Neuronal stem cell (in vitro differentiated cells): ENCODE measurements around the gene SIAE.

Experiments
- DNase-seq: peaks from one replicate; pipeline ENCODE4 v3.0.0-alpha.2; 2013; ENCODE audit warnings: low spot score
- H2AFZ ChIP-seq: one replicate; pipeline ENCODE4 v1.6.1; 2013; ENCODE audit warnings: mild to moderate bottlenecking, low read length, inconsistent platforms
- H2AK5ac ChIP-seq: 2 replicates; pipeline ENCODE4 v1.6.1; 2013; ENCODE audit warnings: low read depth, mild to moderate bottlenecking, inconsistent platforms, low read length, moderate library complexity, mixed read lengths
- H2BK120ac ChIP-seq: 2 replicates; pipeline ENCODE4 v1.6.1; 2013; ENCODE audit warnings: low read depth, mild to moderate bottlenecking, inconsistent platforms, low read length, moderate library complexity, mixed read lengths
- H2BK12ac ChIP-seq: one replicate; pipeline ENCODE4 v1.6.1; 2013; ENCODE audit warnings: low read length, inconsistent platforms
- H2BK15ac ChIP-seq: 2 replicates; pipeline ENCODE4 v1.6.1; 2013; ENCODE audit warnings: mild to moderate bottlenecking, low read length, inconsistent platforms, mixed read lengths
- H2BK5ac ChIP-seq: one replicate; pipeline ENCODE4 v1.6.1; 2013; ENCODE audit warnings: inconsistent platforms, mild to moderate bottlenecking, low read length, moderate library complexity
- H3K14ac ChIP-seq: one replicate; pipeline ENCODE4 v1.6.1; 2013; ENCODE audit warnings: low read length, inconsistent platforms
- H3K18ac ChIP-seq: 2 replicates; pipeline ENCODE4 v1.6.1; 2013; ENCODE audit warnings: low read length, inconsistent platforms
- H3K23ac ChIP-seq: 2 replicates; pipeline ENCODE4 v1.6.1; 2013; ENCODE audit warnings: low read depth, mild to moderate bottlenecking, mixed read lengths, low read length, inconsistent platforms; ENCODE audit not compliant: poor library complexity
- H3K27ac ChIP-seq: replicated peaks from 3 replicates; pipeline ENCODE4 v1.5.1; 2013; ENCODE audit warnings: low read length, inconsistent platforms
- H3K27me3 ChIP-seq, 3 experiments: 2 replicates each; pipeline ENCODE4 v1.6.1; 2013; ENCODE audit warnings: low read length in 3 of 3, mild to moderate bottlenecking in 2 of 3, inconsistent platforms in 1 of 3, low read depth in 1 of 3, mixed read lengths in 1 of 3, moderate library complexity in 1 of 3; ENCODE audit not compliant: control insufficient read depth in 3 of 3, insufficient read depth in 3 of 3
- H3K36me3 ChIP-seq, 2 donors: replicated peaks in 1 of 2; 2 replicates each; pipeline ENCODE4 v1.6.1; 2013; ENCODE audit warnings: low read length in 2 of 2; ENCODE audit not compliant: control insufficient read depth in 2 of 2, insufficient read depth in 2 of 2
- H3K4ac ChIP-seq: 2 replicates; pipeline ENCODE4 v1.6.1; 2013; ENCODE audit warnings: inconsistent platforms, mild to moderate bottlenecking, low read length, moderate library complexity
- H3K4me1 ChIP-seq, 2 donors: 1 replicate in 1 of 2; 2 replicates in 1 of 2; pipeline ENCODE4 v1.6.1; 2013; ENCODE audit warnings: low read length in 2 of 2, low read depth in 1 of 2; ENCODE audit not compliant: control insufficient read depth in 2 of 2, insufficient read depth in 1 of 2
- H3K4me2 ChIP-seq: one replicate; pipeline ENCODE4 v1.6.1; 2013; ENCODE audit warnings: mild to moderate bottlenecking, low read length, inconsistent platforms; ENCODE audit not compliant: insufficient read depth, poor library complexity, severe bottlenecking
- H3K4me3 ChIP-seq, 2 donors: 2 replicates each; pipeline ENCODE4 v1.5.1; 2013; ENCODE audit warnings: low read length in 2 of 2, mild to moderate bottlenecking in 2 of 2, inconsistent platforms in 1 of 2, moderate library complexity in 1 of 2
- H3K79me1 ChIP-seq: one replicate; pipeline ENCODE4 v1.6.1; 2013; ENCODE audit warnings: low read depth, mild to moderate bottlenecking, inconsistent platforms, low read length, moderate library complexity
- H3K9ac ChIP-seq: one replicate; pipeline ENCODE4 v1.6.1; 2013; ENCODE audit warnings: mild to moderate bottlenecking, low read depth, low read length, inconsistent platforms; ENCODE audit not compliant: poor library complexity
- H3K9me3 ChIP-seq, 2 donors: replicated peaks in 1 of 2; 2 replicates each; pipeline versions ENCODE3 to v1.6.1; 2013; ENCODE audit warnings: low read length in 2 of 2, mild to moderate bottlenecking in 2 of 2, inconsistent platforms in 1 of 2, low read depth in 1 of 2, mixed read lengths in 1 of 2, moderate library complexity in 1 of 2; ENCODE audit not compliant: control insufficient read depth in 2 of 2, insufficient read depth in 1 of 2
- H4K8ac ChIP-seq: one replicate; pipeline ENCODE4 v1.6.1; 2013; ENCODE audit warnings: low read depth, mild to moderate bottlenecking, inconsistent platforms, low read length, moderate library complexity
- H4K91ac ChIP-seq: one replicate; pipeline ENCODE4 v1.6.1; 2013; ENCODE audit warnings: low read length, low read depth, mild to moderate bottlenecking, inconsistent platforms; ENCODE audit not compliant: poor library complexity
- WGBS, 2 donors: extraction: QIAGEN DNeasy Blood & Tissue Kit; methylation state at CpG; one replicate each; pipeline ENCODE4 v1.1.7; 2013; ENCODE audit warnings: missing lambda C conversion rate in 2 of 2, mixed read lengths in 1 of 2; ENCODE audit not compliant: insufficient read length in 2 of 2, insufficient replicate concordance in 1 of 2; ENCODE audit errors: extremely low coverage in 2 of 2; 5-methylcytosine and 5-hydroxymethylcytosine counted together

The SIAE gene

DNA sequence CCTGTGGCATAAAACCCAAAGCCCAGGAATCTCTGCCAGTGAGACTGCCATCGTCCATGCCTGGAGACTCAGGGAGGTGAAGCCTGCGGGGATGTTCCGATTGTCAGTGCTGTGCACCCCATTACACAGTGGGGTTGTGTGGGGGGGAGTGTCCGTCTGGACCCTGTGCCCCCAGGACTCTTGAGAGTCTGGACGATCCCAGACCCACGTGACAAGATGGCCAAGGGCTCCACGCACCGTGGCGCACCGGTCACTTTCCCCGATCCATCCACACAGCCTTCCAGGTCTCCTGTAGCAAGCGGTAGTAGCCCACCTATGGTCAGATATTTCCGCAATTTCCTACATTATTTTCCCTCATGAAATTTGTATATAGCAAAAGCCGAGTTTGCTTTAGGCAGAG, 45.3 kb upstream of the SIAE start:
- peak overlapping the region; percentile 97 for H2AFZ ChIP-seq
- H3K4me2 ChIP-seq = peak overlapping the region; percentile 92
- no peak for DNase-seq
- H3K4me1 ChIP-seq = peaks cover 5 to 28% of the 10 kb centered on the region in 2 donors
- H4K91ac ChIP-seq = no peak overlapping the region
- no peak overlapping the region for H4K8ac ChIP-seq
- H3K4ac ChIP-seq = no peak overlapping the region
- H2BK12ac ChIP-seq = no peak overlapping the region
- peak overlapping the region; percentile 71 for H3K18ac ChIP-seq
- H2BK15ac ChIP-seq = no peak overlapping the region
- H2BK120ac ChIP-seq = no peak overlapping the region
- peaks cover 3 to 48% (median 42%) of the 10 kb centered on the region in 3 experiments for H3K27me3 ChIP-seq
- H3K9me3 ChIP-seq = no peaks in the 10 kb centered on the region
- H2BK5ac ChIP-seq = no peak overlapping the region
- no peak overlapping the region for H3K14ac ChIP-seq
- H3K27ac ChIP-seq = no peak overlapping the region
- no peak overlapping the region for H3K4me3 ChIP-seq
- H3K36me3 ChIP-seq = no peaks in the 10 kb centered on the region
- no CpG with 5 or more reads among the region's 14 CpGs for WGBS, 2 donors
- no peaks in the 10 kb centered on the region for H3K79me1 ChIP-seq
- H2AK5ac ChIP-seq = no peak overlapping the region
- H3K23ac ChIP-seq = no peak overlapping the region
- peak overlapping the region; percentile 32 for H3K9ac ChIP-seq

DNA sequence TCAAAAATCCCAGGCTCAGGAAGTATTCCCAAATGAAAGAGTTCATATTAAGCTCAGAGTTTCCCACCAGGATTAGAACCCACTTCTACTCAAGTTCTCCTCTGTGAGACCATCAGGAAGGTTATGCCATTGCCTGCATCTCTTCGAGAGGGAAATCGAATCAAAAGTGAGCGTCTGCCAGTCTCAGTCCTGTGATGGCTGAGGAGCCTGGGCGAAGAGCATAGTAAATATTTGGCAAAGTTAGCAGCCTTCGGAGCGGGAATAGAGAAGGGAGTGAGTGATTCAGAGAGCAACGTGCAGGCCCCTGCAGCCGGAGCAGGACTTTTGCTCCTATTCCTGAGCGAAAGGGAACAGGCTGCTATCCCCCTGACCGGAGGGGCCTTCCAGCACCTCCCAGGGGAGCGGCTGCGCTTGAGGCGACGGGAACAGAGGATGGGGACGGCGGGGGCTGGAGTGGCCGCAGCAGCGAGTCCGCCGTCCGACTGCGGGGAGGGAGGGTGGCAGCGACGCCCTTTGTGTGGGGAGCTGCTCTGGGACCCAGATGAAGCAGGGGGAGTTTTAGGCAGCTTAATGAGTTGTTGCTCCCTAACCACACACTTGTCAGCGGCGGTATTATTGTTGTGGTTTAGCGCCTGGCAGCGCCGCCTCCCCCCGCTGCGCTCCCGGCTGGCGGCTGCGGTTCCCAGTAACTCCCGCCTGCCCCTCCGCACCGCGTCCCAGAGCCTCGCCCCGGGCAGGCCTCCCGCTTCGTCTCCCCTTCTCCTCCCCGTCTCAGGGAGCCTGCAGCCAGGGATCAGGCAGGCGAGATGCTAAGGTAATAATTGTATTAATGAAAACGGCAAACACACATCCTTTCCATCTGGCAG, 44.5 kb upstream of the SIAE start:
- peak overlapping the region; percentile 51 for H3K9ac ChIP-seq
- H4K8ac ChIP-seq = no peak overlapping the region
- no peak overlapping the region for H3K4ac ChIP-seq
- no peak overlapping the region for H4K91ac ChIP-seq
- peak overlapping the region; percentile 12 for H2BK15ac ChIP-seq
- no peak overlapping the region for H2BK120ac ChIP-seq
- H3K4me2 ChIP-seq = peak overlapping the region; percentile 92
- H2AK5ac ChIP-seq = no peak overlapping the region
- H3K18ac ChIP-seq = peak overlapping the region; percentile 67
- H3K27ac ChIP-seq = no peak overlapping the region
- H3K36me3 ChIP-seq = no peaks in the 10 kb centered on the region
- no peak overlapping the region for H3K14ac ChIP-seq
- no peak overlapping the region for H2BK5ac ChIP-seq
- no peak overlapping the region for H3K23ac ChIP-seq
- H3K4me3 ChIP-seq = peak overlapping the region; percentile 53 to 76
- no CpG with 5 or more reads among the region's 45 CpGs for WGBS, 2 donors
- H3K4me1 ChIP-seq = peaks cover 5 to 28% of the 10 kb centered on the region in 2 donors
- peak overlapping the region; percentile 97 for H2AFZ ChIP-seq
- H3K79me1 ChIP-seq = no peaks in the 10 kb centered on the region
- peak overlapping the region; percentile 23 for H2BK12ac ChIP-seq
- DNase-seq = peak; percentile 39
- H3K9me3 ChIP-seq = no peaks in the 10 kb centered on the region
- peaks cover 3 to 48% (median 42%) of the 10 kb centered on the region in 3 experiments for H3K27me3 ChIP-seq

- Histone ChIP-seq H3K14ac (no peak overlapping the region), H2BK12ac (no peak overlapping the region), H2BK120ac (no peak overlapping the region), H3K4ac (no peak overlapping the region), H3K27me3 (peaks cover 3 to 48% (median 41%) of the 10 kb centered on the region in 3 experiments), H2BK15ac (no peak overlapping the region), H3K18ac (no peak overlapping the region), H2BK5ac (no peak overlapping the region), H4K8ac (no peak overlapping the region), H2AK5ac (no peak overlapping the region), H3K9me3 (no peaks in the 10 kb centered on the region), H3K4me2 (no peak overlapping the region), H3K27ac (no peak overlapping the region), H4K91ac (no peak overlapping the region), H3K9ac (no peak overlapping the region), H3K4me3 (peak overlapping the region in 1 of 2 donors; percentile 53), H3K36me3 (no peaks in the 10 kb centered on the region), H2AFZ (peak overlapping the region; percentile 97), H3K79me1 (no peaks in the 10 kb centered on the region), H3K23ac (no peak overlapping the region), H3K4me1 (peaks cover 5 to 22% of the 10 kb centered on the region in 2 donors)
- no peak for DNase-seq
- no CpG with 5 or more reads among the region's 7 CpGs for WGBS, 2 donors
Measured at GRCh38 chr11:124717421-124717785, 43.9 kb upstream of the SIAE start.

DNA sequence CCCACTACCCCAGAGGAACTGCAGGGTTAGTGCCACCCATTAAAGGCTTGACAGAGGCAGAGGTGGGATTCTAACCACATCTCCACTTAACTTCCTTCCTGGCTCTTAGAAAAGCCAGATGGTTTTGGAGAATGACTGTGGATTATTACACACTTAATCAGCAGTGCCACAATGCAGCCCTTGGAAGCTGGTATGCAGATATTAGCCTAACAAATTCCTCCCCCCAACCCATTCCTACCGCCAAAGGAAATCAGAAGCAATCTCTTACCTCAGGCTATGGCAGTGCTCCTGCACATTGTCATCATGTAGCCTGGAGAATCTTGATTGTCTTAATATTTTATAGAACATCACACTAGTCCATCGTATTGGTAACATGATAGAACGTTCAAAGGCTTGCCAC, 43.1 kb upstream of the SIAE start:
- Histone ChIP-seq H3K9me3 (no peaks in the 10 kb centered on the region), H3K4me1 (peaks cover 5 to 14% of the 10 kb centered on the region in 2 donors), H3K4me3 (no peak overlapping the region), H2BK12ac (no peak overlapping the region), H3K9ac (no peak overlapping the region), H3K36me3 (no peaks in the 10 kb centered on the region), H2BK15ac (no peak overlapping the region), H4K8ac (no peak overlapping the region), H3K4ac (no peak overlapping the region), H4K91ac (no peak overlapping the region), H3K27me3 (peaks cover 3 to 48% (median 38%) of the 10 kb centered on the region in 3 experiments), H3K14ac (no peak overlapping the region), H2BK120ac (no peak overlapping the region), H3K27ac (no peak overlapping the region), H2AFZ (no peak overlapping the region), H2AK5ac (no peak overlapping the region), H3K79me1 (no peaks in the 10 kb centered on the region), H3K4me2 (no peak overlapping the region), H3K23ac (no peak overlapping the region), H2BK5ac (no peak overlapping the region), H3K18ac (no peak overlapping the region)
- no CpG with 5 or more reads among the region's 3 CpGs for WGBS, 2 donors
- DNase-seq = no peak
